Adrenal gland (tissue), 12 donors: Measurements from ENCODE around the gene GABPB1. TPM values are rescaled to one million over a fixed set of nuclear protein-coding genes. Genes with fewer than 3 reads are reported as not detected.

ENCODE experiments used
- DNase-seq, 7 donors: peaks; one replicate each; pipeline ENCODE4 v3.0.0-alpha.2; 2019 to 2020
- H3K27ac ChIP-seq, 5 donors: fragments of 200-600 bp; sonication (generic) in 4 of 5; 1 replicate in 3 of 5; 2 replicates in 2 of 5; pipeline versions ENCODE4 v1.5.1 to v1.8.0; 2016 to 2020; ENCODE audit warnings: mild to moderate bottlenecking in 1 of 5
- H3K27me3 ChIP-seq: fragments of 200-600 bp; 2 replicates; pipeline ENCODE4 v1.8.0; 2021
- H3K36me3 ChIP-seq, 2 donors: fragments of 200-600 bp; replicated peaks in 1 of 2; 1 replicate in 1 of 2; 2 replicates in 1 of 2; pipeline versions ENCODE4 v1.5.1 to v1.8.0; 2018 to 2022
- H3K4me1 ChIP-seq, 2 donors: fragments of 200-600 bp; replicated peaks in 1 of 2; 1 replicate in 1 of 2; 2 replicates in 1 of 2; pipeline versions ENCODE4 v1.5.1 to v1.8.0; 2018 to 2021
- H3K4me3 ChIP-seq, 4 donors: fragments of 200-600 bp; sonication (generic) in 3 of 4; one replicate each; pipeline ENCODE4 v1.5.1; 2016 to 2018
- H3K9me3 ChIP-seq, 3 donors: fragments of 200-600 bp; sonication (generic) in 1 of 3; replicated peaks in 1 of 3; 1 replicate in 2 of 3; 2 replicates in 1 of 3; pipeline versions ENCODE4 v1.5.1 to v1.8.0; 2016 to 2021
- CTCF ChIP-seq, 6 experiments: fragments of 450-650 bp in 4 of 6; fragments of 200-600 bp in 2 of 6; sonication (generic) in 1 of 6; IDR thresholded peaks; 1 replicate in 5 of 6; 2 replicates in 1 of 6; pipeline versions ENCODE4 v1.5.1 to v1.8.0; 2016 to 2021; ENCODE audit warnings: antibody characterized with exemption in 6 of 6, mild to moderate bottlenecking in 2 of 6, moderate library complexity in 1 of 6
- POLR2A ChIP-seq, 2 donors: fragments of 450-650 bp; IDR thresholded peaks; one replicate each; pipeline ENCODE4 v1.6.1; 2017; ENCODE audit warnings: antibody characterized with exemption in 2 of 2, mild to moderate bottlenecking in 2 of 2, moderate library complexity in 1 of 2
- WGBS, 4 donors: extraction: QIAGEN DNeasy Blood & Tissue Kit in 2 of 4; methylation state at CpG; one replicate each; pipeline versions ENCODE4 v1.1.5 to v1.1.7; 2013 to 2017; 5-methylcytosine and 5-hydroxymethylcytosine counted together
- intact Hi-C, 2 donors: fragments of 100-400 bp; cut with DNase I; formaldehyde crosslinking; loops; one replicate each; pipeline versions ENCODE4 v1.14.1 to v1.15.0; 2022 to 2023
- polyA plus RNA-seq, 3 donors: library from polyadenylated mRNA; stranded (reverse); fragments of 200-250 nt in 2 of 3; fragments of 350-450 nt in 1 of 3; fragmentation: Illumina TruSeq in 1 of 3; extraction: RNeasy Lipid Tissue Mini Kit (QIAGEN cat#74804) in 1 of 3; gene quantifications; one replicate each; pipeline ENCODE4 v1.2.3, GENCODE V29; 2013 to 2014
- total RNA-seq, 9 donors: library from RNA; depleted of rRNA in 4 of 9; stranded (reverse); fragments of >200 nt in 4 of 9; fragments of 120-200 nt in 1 of 9; fragmentation: NEBNext Ultra II Directional in 1 of 9; extraction: Animal tissue kit (Norgen Biotek cat#: 25700) in 1 of 9; gene quantifications; one replicate each; pipeline versions ENCODE4 v1.1.0 to v1.2.4, GENCODE V29; 2013 to 2023
- donor health status: healthy with polysubstance abuse.
- donor health status: Bipolar disorder and iron deficiency.
- donor health status: DM: yes; HTN: yes; CAD: no.
- donor health status: DM: no; HTN: no; CAD: no.
- donor health status: DM: no; HTN: no; CAD: no.
- donor health status: DM: yes; HTN: yes; CAD: no.

The GABPB1 gene
- total and polyA plus RNA-seq, 12 donors, result 3.7 to 24.3 (median 14.7) TPM

GRCh38 chr15:50330921-50331320 is 24.1 kb downstream of the GABPB1 start:
- Histone ChIP-seq H3K36me3 (no peaks in the 10 kb centered on the region), H3K9me3 (no peaks in the 10 kb centered on the region), H3K4me3 (no peak overlapping the region), H3K27me3 (no peaks in the 10 kb centered on the region), H3K27ac (no peak overlapping the region), H3K4me1 (no peaks in the 10 kb centered on the region)
- DNase-seq, result no peak
- 96 to 100% (median 99%) methylated on average over 1 of the region's 1 CpG for WGBS, 4 donors
- no peak for TF ChIP-seq POLR2A (IDR thresholded peaks at IDR 0.05)
- TF ChIP-seq CTCF (IDR thresholded peaks at IDR 0.05), result no peak
- intact Hi-C loops, result no loop called here

DNA sequence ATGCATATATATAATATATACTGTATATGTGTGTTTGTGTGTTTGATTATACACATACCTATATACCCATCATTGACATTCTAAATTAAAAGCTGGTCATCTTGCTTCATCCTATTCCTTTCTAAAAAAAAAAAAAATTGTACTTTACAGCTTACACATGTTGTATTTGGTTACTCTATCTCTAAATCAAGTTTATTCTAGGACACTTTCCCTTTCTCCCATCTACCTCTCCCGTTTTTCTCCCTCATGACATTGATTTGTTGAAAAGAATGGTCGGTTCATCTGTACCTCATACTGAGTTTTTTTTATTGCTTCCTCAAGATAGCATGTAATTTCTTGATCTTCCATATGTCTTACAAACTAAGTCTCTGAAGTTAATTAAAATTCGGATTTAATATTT is 26.9 kb downstream of the GABPB1 start:
- WGBS, 4 donors, result 88 to 90% (median 89%) methylated on average over 3 of the region's 3 CpGs
- H3K4me3 ChIP-seq, result no peak overlapping the region
- no peaks in the 10 kb centered on the region for H3K27me3 ChIP-seq
- H3K4me1 ChIP-seq, result no peaks in the 10 kb centered on the region
- intact Hi-C loops, result loop anchor here in 1 of 2 donors (10.0 kb wide), 1 partner anchor 143 kb away; the partner anchor contains the start of gene SLC27A2
- no peaks in the 10 kb centered on the region for H3K36me3 ChIP-seq
- no peaks in the 10 kb centered on the region for H3K9me3 ChIP-seq
- H3K27ac ChIP-seq, result no peak overlapping the region
- DNase-seq, result no peak
- TF ChIP-seq POLR2A (IDR thresholded peaks at IDR 0.05), result no peak
- TF ChIP-seq CTCF (IDR thresholded peaks at IDR 0.05), result no peak

DNA sequence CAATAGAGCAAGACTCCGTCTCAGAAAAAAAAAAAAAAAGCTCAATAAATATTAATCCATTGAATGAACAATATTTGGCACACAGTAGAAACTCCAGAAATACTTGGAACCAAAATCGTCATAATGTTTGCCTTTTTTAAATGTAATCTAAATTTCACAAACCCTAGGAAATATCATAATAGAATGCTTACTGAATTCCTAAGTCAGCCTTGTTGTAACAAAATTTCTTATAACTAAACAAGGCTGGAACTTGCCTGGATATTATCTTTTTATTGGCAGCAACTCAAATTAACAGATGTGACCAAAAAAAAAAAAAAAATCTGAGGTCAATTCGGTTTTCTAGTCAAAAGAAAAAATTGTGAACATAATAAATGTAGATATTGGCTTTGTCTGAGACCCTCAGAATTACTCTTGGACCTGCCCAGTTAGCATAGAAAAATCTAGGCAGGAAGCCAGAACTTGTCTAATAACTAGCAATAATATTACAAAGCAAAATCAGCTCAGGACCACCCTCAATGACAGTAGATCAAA is 33.3 kb downstream of the GABPB1 start:
- intact Hi-C loops, result loop anchor here in 1 of 2 donors (10.0 kb wide), 1 partner anchor 137 kb away; the partner anchor contains the start of gene SLC27A2
- no peak for DNase-seq
- Histone ChIP-seq H3K4me3 (no peak overlapping the region), H3K36me3 (no peaks in the 10 kb centered on the region), H3K27me3 (no peaks in the 10 kb centered on the region), H3K9me3 (no peaks in the 10 kb centered on the region), H3K4me1 (peaks cover 0 to 6% of the 10 kb centered on the region in 2 donors), H3K27ac (no peak overlapping the region)
- TF ChIP-seq POLR2A (IDR thresholded peaks at IDR 0.05) (no peak), CTCF (IDR thresholded peaks at IDR 0.05) (no peak)
- WGBS, 4 donors, result 41 to 54% (median 48%) methylated on average over 3 of the region's 3 CpGs

GRCh38 chr15:50320504-50320903 is 34.5 kb downstream of the GABPB1 start:
- no peak for TF ChIP-seq CTCF (IDR thresholded peaks at IDR 0.05)
- no peak for TF ChIP-seq POLR2A (IDR thresholded peaks at IDR 0.05)

More at GRCh38 chr15:50320504-50320903, 34.5 kb downstream of the GABPB1 start:
- DNase-seq, result no peak
- Histone ChIP-seq H3K4me1 (peaks cover 0 to 16% of the 10 kb centered on the region in 2 donors), H3K27me3 (no peaks in the 10 kb centered on the region), H3K27ac (no peak overlapping the region), H3K36me3 (no peaks in the 10 kb centered on the region), H3K9me3 (no peaks in the 10 kb centered on the region), H3K4me3 (no peak overlapping the region)
- intact Hi-C loops, result loop anchor here in 1 of 2 donors (10.0 kb wide), 1 partner anchor 136 kb away; the partner anchor contains the start of gene SLC27A2
